ENCODE results near the gene ALKBH7. TPM values are rescaled to one million over a fixed set of nuclear protein-coding genes. Genes with fewer than 3 reads are reported as not detected.

ALKBH7 gene
- total and polyA plus RNA-seq, 2 experiments from 2014 or later: 75.4 to 76.1 TPM

DNA sequence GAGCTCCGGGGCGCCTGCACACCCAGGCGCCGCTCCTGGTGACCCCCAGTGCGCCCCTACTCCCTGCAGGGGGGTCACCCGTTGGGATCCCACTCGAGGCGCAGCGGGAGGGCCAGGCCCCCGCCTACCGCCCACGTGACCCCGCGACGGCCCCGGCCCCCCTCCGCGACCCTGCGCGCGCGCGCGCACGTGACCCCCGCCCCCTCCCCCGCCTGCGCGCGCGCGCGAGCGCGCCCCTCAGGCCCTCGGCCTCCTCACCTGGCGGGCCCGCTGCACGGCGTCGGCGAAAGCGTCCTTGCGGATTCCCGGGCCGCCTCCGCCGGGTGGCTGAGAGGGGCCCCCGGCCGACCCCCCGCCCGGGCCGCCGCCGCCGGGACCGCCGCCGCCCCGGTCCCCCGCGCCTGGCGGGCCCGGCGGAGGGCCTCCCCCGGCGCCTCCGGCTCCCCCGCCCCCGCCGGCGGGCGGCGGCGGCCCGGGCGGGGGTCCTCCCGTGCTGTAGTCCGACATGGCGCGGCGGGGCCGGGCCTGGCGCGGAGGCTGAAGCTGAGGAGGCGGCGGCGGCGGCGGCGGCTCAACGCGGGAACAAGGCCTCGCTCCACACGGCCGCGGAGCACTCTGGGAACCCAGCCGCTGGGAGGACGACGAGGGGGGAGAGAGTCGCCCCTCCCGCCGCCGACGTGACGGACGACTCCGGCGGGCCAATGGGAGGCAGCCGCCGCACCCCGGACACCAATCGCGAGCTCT lies 51.8 kb downstream of the ALKBH7 start, which contains the start of gene KHSRP:
KHSRP (minus strand) TSS at position 617 of the 744 bp plus-strand sequence; CDS start at position 507, 110 bp downstream.
- peaks cover 37% of the 10 kb centered on the region for H4K20me1 ChIP-seq (replicated peaks; ENCODE audit: insufficient read depth)
- H3K36me3 ChIP-seq (ENCODE audit: insufficient read depth): peaks cover 24% of the 10 kb centered on the region
- H3K4me1 ChIP-seq (ENCODE audit: insufficient read depth): peaks cover 8% of the 10 kb centered on the region; the same call in 1 of the 2 replicates
- H2AFZ ChIP-seq: no peak within 1 kb of the TSS
- peak within 1 kb of the TSS; percentile 91 for H3K4me2 ChIP-seq
- peak within 1 kb of the TSS; percentile 84 for H3K27ac Mint-ChIP-seq
- peak; percentile 45 for DNase-seq (ENCODE audit: low spot score)
- H3F3A ChIP-seq (replicated peaks; ENCODE audit: low read depth): 0 out of 2 replicates have a peak, but pooled peaks cover 4% of the 10 kb centered on the region
- 0 out of 2 replicates have a peak within 1 kb of the TSS, but pooled peaks have one; percentile 63 for H3K27ac ChIP-seq (ENCODE audit: low read depth)
- H3K9me3 Mint-ChIP-seq: peaks cover 9% of the 10 kb centered on the region
- H3K4me3 ChIP-seq: peak within 1 kb of the TSS; percentile 97
- H3K79me2 ChIP-seq (replicated peaks; ENCODE audit: insufficient read depth): peaks cover 48% of the 10 kb centered on the region
- TF ChIP-seq, protein P1, sequence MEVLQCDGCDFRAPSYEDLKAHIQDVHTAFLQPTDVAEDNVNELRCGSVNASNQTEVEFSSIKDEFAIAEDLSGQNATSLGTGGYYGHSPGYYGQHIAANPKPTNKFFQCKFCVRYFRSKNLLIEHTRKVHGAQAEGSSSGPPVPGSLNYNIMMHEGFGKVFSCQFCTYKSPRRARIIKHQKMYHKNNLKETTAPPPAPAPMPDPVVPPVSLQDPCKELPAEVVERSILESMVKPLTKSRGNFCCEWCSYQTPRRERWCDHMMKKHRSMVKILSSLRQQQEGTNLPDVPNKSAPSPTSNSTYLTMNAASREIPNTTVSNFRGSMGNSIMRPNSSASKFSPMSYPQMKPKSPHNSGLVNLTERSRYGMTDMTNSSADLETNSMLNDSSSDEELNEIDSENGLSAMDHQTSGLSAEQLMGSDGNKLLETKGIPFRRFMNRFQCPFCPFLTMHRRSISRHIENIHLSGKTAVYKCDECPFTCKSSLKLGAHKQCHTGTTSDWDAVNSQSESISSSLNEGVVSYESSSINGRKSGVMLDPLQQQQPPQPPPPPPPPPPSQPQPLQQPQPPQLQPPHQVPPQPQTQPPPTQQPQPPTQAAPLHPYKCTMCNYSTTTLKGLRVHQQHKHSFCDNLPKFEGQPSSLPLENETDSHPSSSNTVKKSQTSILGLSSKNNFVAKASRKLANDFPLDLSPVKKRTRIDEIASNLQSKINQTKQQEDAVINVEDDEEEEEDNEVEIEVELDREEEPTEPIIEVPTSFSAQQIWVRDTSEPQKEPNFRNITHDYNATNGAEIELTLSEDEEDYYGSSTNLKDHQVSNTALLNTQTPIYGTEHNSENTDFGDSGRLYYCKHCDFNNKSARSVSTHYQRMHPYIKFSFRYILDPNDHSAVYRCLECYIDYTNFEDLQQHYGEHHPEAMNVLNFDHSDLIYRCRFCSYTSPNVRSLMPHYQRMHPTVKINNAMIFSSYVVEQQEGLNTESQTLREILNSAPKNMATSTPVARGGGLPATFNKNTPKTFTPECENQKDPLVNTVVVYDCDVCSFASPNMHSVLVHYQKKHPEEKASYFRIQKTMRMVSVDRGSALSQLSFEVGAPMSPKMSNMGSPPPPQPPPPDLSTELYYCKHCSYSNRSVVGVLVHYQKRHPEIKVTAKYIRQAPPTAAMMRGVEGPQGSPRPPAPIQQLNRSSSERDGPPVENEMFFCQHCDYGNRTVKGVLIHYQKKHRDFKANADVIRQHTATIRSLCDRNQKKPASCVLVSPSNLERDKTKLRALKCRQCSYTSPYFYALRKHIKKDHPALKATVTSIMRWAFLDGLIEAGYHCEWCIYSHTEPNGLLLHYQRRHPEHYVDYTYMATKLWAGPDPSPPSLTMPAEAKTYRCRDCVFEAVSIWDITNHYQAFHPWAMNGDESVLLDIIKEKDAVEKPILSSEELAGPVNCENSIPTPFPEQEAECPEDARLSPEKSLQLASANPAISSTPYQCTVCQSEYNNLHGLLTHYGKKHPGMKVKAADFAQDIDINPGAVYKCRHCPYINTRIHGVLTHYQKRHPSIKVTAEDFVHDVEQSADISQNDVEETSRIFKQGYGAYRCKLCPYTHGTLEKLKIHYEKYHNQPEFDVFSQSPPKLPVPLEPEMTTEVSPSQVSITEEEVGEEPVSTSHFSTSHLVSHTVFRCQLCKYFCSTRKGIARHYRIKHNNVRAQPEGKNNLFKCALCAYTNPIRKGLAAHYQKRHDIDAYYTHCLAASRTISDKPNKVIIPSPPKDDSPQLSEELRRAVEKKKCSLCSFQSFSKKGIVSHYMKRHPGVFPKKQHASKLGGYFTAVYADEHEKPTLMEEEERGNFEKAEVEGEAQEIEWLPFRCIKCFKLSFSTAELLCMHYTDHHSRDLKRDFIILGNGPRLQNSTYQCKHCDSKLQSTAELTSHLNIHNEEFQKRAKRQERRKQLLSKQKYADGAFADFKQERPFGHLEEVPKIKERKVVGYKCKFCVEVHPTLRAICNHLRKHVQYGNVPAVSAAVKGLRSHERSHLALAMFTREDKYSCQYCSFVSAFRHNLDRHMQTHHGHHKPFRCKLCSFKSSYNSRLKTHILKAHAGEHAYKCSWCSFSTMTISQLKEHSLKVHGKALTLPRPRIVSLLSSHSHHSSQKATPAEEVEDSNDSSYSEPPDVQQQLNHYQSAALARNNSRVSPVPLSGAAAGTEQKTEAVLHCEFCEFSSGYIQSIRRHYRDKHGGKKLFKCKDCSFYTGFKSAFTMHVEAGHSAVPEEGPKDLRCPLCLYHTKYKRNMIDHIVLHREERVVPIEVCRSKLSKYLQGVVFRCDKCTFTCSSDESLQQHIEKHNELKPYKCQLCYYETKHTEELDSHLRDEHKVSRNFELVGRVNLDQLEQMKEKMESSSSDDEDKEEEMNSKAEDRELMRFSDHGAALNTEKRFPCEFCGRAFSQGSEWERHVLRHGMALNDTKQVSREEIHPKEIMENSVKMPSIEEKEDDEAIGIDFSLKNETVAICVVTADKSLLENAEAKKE (CRISPR knock-in tag; IDR thresholded peaks at IDR 0.05): no peak
- TF ChIP-seq CREB1 (CRISPR knock-in tag; IDR thresholded peaks at IDR 0.05; ENCODE audit: low read depth): peak; percentile 77
- TF ChIP-seq ZNF331 (CRISPR knock-in tag; IDR thresholded peaks at IDR 0.05; ENCODE audit: low read depth): no peak
- peak; percentile 83 for TF ChIP-seq POLR2AphosphoS5 (IDR thresholded peaks at IDR 0.05; ENCODE audit: low read depth)
- peaks cover 7% of the 10 kb centered on the region; the same call in 1 of the 2 replicates for H3K9me2 ChIP-seq (ENCODE audit: insufficient read depth)
- peak within 1 kb of the TSS; percentile 92 for H3K4me3 Mint-ChIP-seq
- ATAC-seq: no peak
- no peaks in the 10 kb centered on the region for H3K27me3 ChIP-seq (ENCODE audit: insufficient read depth)
- peaks cover 56% of the 10 kb centered on the region for H3K36me3 Mint-ChIP-seq (ENCODE audit: low read depth)
- H3K27me3 Mint-ChIP-seq (ENCODE audit: insufficient read depth, low read depth, poor library complexity): peaks cover 15% of the 10 kb centered on the region
- H3K4me1 Mint-ChIP-seq: peaks cover 13% of the 10 kb centered on the region

Small RNA genes within 50 kb of the gene (microRNA-seq; reads per million reads assigned to microRNA genes)
- gene MIR3940 (4.7 reads per million, percentile 20 among the genes with 10 or more reads in this experiment), gene MIR6790 (not detected), gene MIR6885 (not detected)

Small RNA genes within 50 kb of the gene (small RNA-seq; reads per million reads assigned to genes)
- gene MIR6790 (ENCODE audit: low replicate concordance) (not detected), gene MIR6885 (ENCODE audit: low replicate concordance) (not detected)

Other genes with a start within 250 kb of the ALKBH7 start
- gene ACSBG2, start 237.1 kb upstream of the ALKBH7 start, total RNA-seq (2014; rRNA removed; shearing (Covaris generic)): not detected in 2 replicates
- gene ACSBG2, start 237.1 kb upstream of the ALKBH7 start, polyA plus RNA-seq (2016; fragmentation: Nextera tagmentation; extraction: Ambion mirVana): not detected in 2 replicates
- 15.4 and 23.4 TPM in 2 replicates for gene MLLT1, start 92.8 kb upstream of the ALKBH7 start, total RNA-seq (2014; rRNA removed; shearing (Covaris generic))
- gene MLLT1, start 92.8 kb upstream of the ALKBH7 start, polyA plus RNA-seq (2016; fragmentation: Nextera tagmentation; extraction: Ambion mirVana): 17.8 and 19.9 TPM in 2 replicates
- not detected in 2 replicates for gene ACER1, start 39.2 kb upstream of the ALKBH7 start, total RNA-seq (2014; rRNA removed; shearing (Covaris generic))
- not detected in 2 replicates for gene ACER1, start 39.2 kb upstream of the ALKBH7 start, polyA plus RNA-seq (2016; fragmentation: Nextera tagmentation; extraction: Ambion mirVana)
- 96.7 and 110 TPM in 2 replicates for gene CLPP, start 11.3 kb upstream of the ALKBH7 start, total RNA-seq (2014; rRNA removed; shearing (Covaris generic))
- gene CLPP, start 11.3 kb upstream of the ALKBH7 start, polyA plus RNA-seq (2016; fragmentation: Nextera tagmentation; extraction: Ambion mirVana): 65.7 and 76.4 TPM in 2 replicates
- 0.93 and 1.2 TPM in 2 replicates for gene PSPN, start 3.1 kb downstream of the ALKBH7 start, total RNA-seq (2014; rRNA removed; shearing (Covaris generic))
- 0.82 and 1.5 TPM in 2 replicates for gene PSPN, start 3.1 kb downstream of the ALKBH7 start, polyA plus RNA-seq (2016; fragmentation: Nextera tagmentation; extraction: Ambion mirVana)
- 44.4 and 65.5 TPM in 2 replicates for gene GTF2F1, start 20.4 kb downstream of the ALKBH7 start, total RNA-seq (2014; rRNA removed; shearing (Covaris generic))
- gene GTF2F1, start 20.4 kb downstream of the ALKBH7 start, polyA plus RNA-seq (2016; fragmentation: Nextera tagmentation; extraction: Ambion mirVana): 62.1 and 76.1 TPM in 2 replicates
- gene KHSRP, start 52.0 kb downstream of the ALKBH7 start, total RNA-seq (2014; rRNA removed; shearing (Covaris generic)): 359 and 367 TPM in 2 replicates
- 129 and 144 TPM in 2 replicates for gene KHSRP, start 52.0 kb downstream of the ALKBH7 start, polyA plus RNA-seq (2016; fragmentation: Nextera tagmentation; extraction: Ambion mirVana)
- gene SLC25A41, start 61.0 kb downstream of the ALKBH7 start, total RNA-seq (2014; rRNA removed; shearing (Covaris generic)): 0.35 TPM in 1 of 2 replicates, not detected in the other
- 0.23 and 0.24 TPM in 2 replicates for gene SLC25A41, start 61.0 kb downstream of the ALKBH7 start, polyA plus RNA-seq (2016; fragmentation: Nextera tagmentation; extraction: Ambion mirVana)
- gene SLC25A23, start 87.0 kb downstream of the ALKBH7 start, total RNA-seq (2014; rRNA removed; shearing (Covaris generic)): 90.5 and 96.4 TPM in 2 replicates
- gene SLC25A23, start 87.0 kb downstream of the ALKBH7 start, polyA plus RNA-seq (2016; fragmentation: Nextera tagmentation; extraction: Ambion mirVana): 25.1 and 25.7 TPM in 2 replicates
- gene CRB3, start 91.5 kb downstream of the ALKBH7 start, total RNA-seq (2014; rRNA removed; shearing (Covaris generic)): 32.2 and 44.4 TPM in 2 replicates
- 11.8 and 16.6 TPM in 2 replicates for gene CRB3, start 91.5 kb downstream of the ALKBH7 start, polyA plus RNA-seq (2016; fragmentation: Nextera tagmentation; extraction: Ambion mirVana)
- gene DENND1C, start 109.0 kb downstream of the ALKBH7 start, total RNA-seq (2014; rRNA removed; shearing (Covaris generic)): 2.8 and 3.1 TPM in 2 replicates
- 6.1 and 6.3 TPM in 2 replicates for gene DENND1C, start 109.0 kb downstream of the ALKBH7 start, polyA plus RNA-seq (2016; fragmentation: Nextera tagmentation; extraction: Ambion mirVana)
- 31.1 and 41.7 TPM in 2 replicates for gene TUBB4A, start 129.5 kb downstream of the ALKBH7 start, total RNA-seq (2014; rRNA removed; shearing (Covaris generic))
- gene TUBB4A, start 129.5 kb downstream of the ALKBH7 start, polyA plus RNA-seq (2016; fragmentation: Nextera tagmentation; extraction: Ambion mirVana): 32.9 and 34.6 TPM in 2 replicates
- 5.3 and 9.1 TPM in 2 replicates for gene TNFSF9, start 158.2 kb downstream of the ALKBH7 start, total RNA-seq (2014; rRNA removed; shearing (Covaris generic))
- gene TNFSF9, start 158.2 kb downstream of the ALKBH7 start, polyA plus RNA-seq (2016; fragmentation: Nextera tagmentation; extraction: Ambion mirVana): 2.6 and 2.8 TPM in 2 replicates
- gene CD70, start 218.4 kb downstream of the ALKBH7 start, total RNA-seq (2014; rRNA removed; shearing (Covaris generic)): 2.0 and 7.3 TPM in 2 replicates
- gene CD70, start 218.4 kb downstream of the ALKBH7 start, polyA plus RNA-seq (2016; fragmentation: Nextera tagmentation; extraction: Ambion mirVana): 7.1 and 7.3 TPM in 2 replicates